Lung (tissue), 12 donors: ENCODE results near the gene SAMD4A. TPM values are rescaled to one million over a fixed set of nuclear protein-coding genes. Genes with fewer than 3 reads are reported as not detected.

Source experiments
- ATAC-seq: fragments of 200-7000 bp; cut with Tn5 transposase; one replicate; pipeline ENCODE4 v1.9.1; 2020; ENCODE audit warnings: moderate number of reproducible peaks; ENCODE audit not compliant: insufficient read depth, low FRiP score
- DNase-seq, 3 donors: peaks; one replicate each; pipeline ENCODE4 v3.0.0-alpha.2; 2013 to 2017
- H3K27ac ChIP-seq, 2 donors: one replicate each; pipeline ENCODE4 v1.5.1; 2013; ENCODE audit warnings: mild to moderate bottlenecking in 2 of 2, moderate library complexity in 2 of 2, control low read depth in 1 of 2, inconsistent platforms in 1 of 2, low read depth in 1 of 2, low read length in 1 of 2
- H3K27me3 ChIP-seq, 3 donors: one replicate each; pipeline ENCODE4 v1.5.1; 2013; ENCODE audit warnings: low read length in 2 of 3; ENCODE audit not compliant: control insufficient read depth in 3 of 3, insufficient read depth in 3 of 3
- H3K36me3 ChIP-seq, 4 donors: one replicate each; pipeline ENCODE4 v1.5.1; 2013; ENCODE audit warnings: low read length in 4 of 4, mild to moderate bottlenecking in 1 of 4, moderate library complexity in 1 of 4; ENCODE audit not compliant: control insufficient read depth in 4 of 4, insufficient read depth in 4 of 4
- H3K4me1 ChIP-seq, 5 donors: one replicate each; pipeline ENCODE4 v1.5.1; 2013; ENCODE audit warnings: low read length in 5 of 5, mild to moderate bottlenecking in 2 of 5, moderate library complexity in 1 of 5; ENCODE audit not compliant: control insufficient read depth in 5 of 5, insufficient read depth in 5 of 5
- H3K4me3 ChIP-seq: one replicate; pipeline ENCODE4 v1.5.1; 2013; ENCODE audit warnings: mild to moderate bottlenecking, control low read depth, moderate library complexity
- H3K9ac ChIP-seq, 2 donors: one replicate each; pipeline ENCODE4 v1.5.1; 2013; ENCODE audit warnings: low read length in 2 of 2, control low read depth in 1 of 2; ENCODE audit not compliant: insufficient read depth in 1 of 2
- H3K9me3 ChIP-seq, 4 donors: one replicate each; pipeline ENCODE4 v1.5.1; 2013; ENCODE audit warnings: low read length in 3 of 4, mild to moderate bottlenecking in 1 of 4, moderate library complexity in 1 of 4; ENCODE audit not compliant: control insufficient read depth in 4 of 4, insufficient read depth in 3 of 4
- CTCF ChIP-seq: IDR thresholded peaks from 2 replicates; pipeline ENCODE4 v1.5.1; 2012; ENCODE audit warnings: mild to moderate bottlenecking; ENCODE audit errors: control extremely low read depth, extremely low read depth
- WGBS, 2 donors: extraction: QIAGEN DNeasy Blood & Tissue Kit; methylation state at CpG; one replicate each; pipeline ENCODE4 v1.1.7; 2013; 5-methylcytosine and 5-hydroxymethylcytosine counted together
- polyA plus RNA-seq, 2 donors: library from polyadenylated mRNA; stranded (reverse); fragments of 200-250 nt; gene quantifications; one replicate each; pipeline ENCODE4 v1.2.1, GENCODE V29; 2013
- total RNA-seq, 2 donors: library from RNA; depleted of rRNA in 1 of 2; stranded (reverse); fragments of >200 nt in 1 of 2; gene quantifications; one replicate each; pipeline ENCODE4 v1.2.1, GENCODE V29; 2014 to 2021
- donor health status: control.
- donor health status: control.
- donor health status: Bipolar disorder and iron deficiency.
- donor health status: healthy.
- donor health status: DM: yes; HTN: yes; CAD: no.

The SAMD4A gene
- total and polyA plus RNA-seq, 4 donors, result 5.8 to 26.6 (median 16.2) TPM

- Histone ChIP-seq H3K9me3 (no peaks in the 10 kb centered on the region), H3K27me3 (no peaks in the 10 kb centered on the region), H3K4me3 (no peak overlapping the region), H3K4me1 (peaks cover 0 to 35% (median 1%) of the 10 kb centered on the region in 5 donors), H3K9ac (no peak overlapping the region), H3K36me3 (no peaks in the 10 kb centered on the region), H3K27ac (peak overlapping the region in 1 of 2 donors; percentile 72)
- ATAC-seq, result no peak
- no peak for DNase-seq
- 97% methylated on average over 4 of the region's 4 CpGs for WGBS, 2 donors
- no peak for TF ChIP-seq CTCF
Measured at GRCh38 chr14:54719406-54719805, 152.5 kb downstream of the SAMD4A start.

GRCh38 chr14:54722791-54723432 lies 156.0 kb downstream of the SAMD4A start:
- H3K9ac ChIP-seq, result no peak overlapping the region
- H3K27ac ChIP-seq, result peak overlapping the region in 1 of 2 donors; percentile 9
- no peak for ATAC-seq
- no peaks in the 10 kb centered on the region for H3K9me3 ChIP-seq
- DNase-seq, result peak in 2 of 3 donors; percentile 25 to 56
- no peaks in the 10 kb centered on the region for H3K36me3 ChIP-seq
- H3K4me1 ChIP-seq, result peaks cover 0 to 29% (median 3%) of the 10 kb centered on the region in 5 donors
- WGBS, 2 donors, result 45 to 47% methylated on average over 4 of the region's 4 CpGs
- no peaks in the 10 kb centered on the region for H3K27me3 ChIP-seq
- H3K4me3 ChIP-seq, result no peak overlapping the region
- TF ChIP-seq CTCF, result no peak

GRCh38 chr14:54724123-54724522 lies 157.2 kb downstream of the SAMD4A start:
- Histone ChIP-seq H3K27ac (no peak overlapping the region), H3K36me3 (no peaks in the 10 kb centered on the region), H3K9ac (no peak overlapping the region), H3K4me3 (no peak overlapping the region), H3K9me3 (no peaks in the 10 kb centered on the region), H3K27me3 (no peaks in the 10 kb centered on the region), H3K4me1 (peaks cover 0 to 27% (median 3%) of the 10 kb centered on the region in 5 donors)
- DNase-seq (no peak), ATAC-seq (no peak)
- 73 to 77% methylated on average over 4 of the region's 4 CpGs for WGBS, 2 donors
- TF ChIP-seq CTCF, result no peak
